ENCODE data around the gene CAMK2A.

The CAMK2A gene

GRCh38 chr5:150277043-150277442, 12.5 kb downstream of the CAMK2A start:
- H3K27ac ChIP-seq (ENCODE audit: low read depth, low read length) = no peak overlapping the region
- no peaks in the 10 kb centered on the region for H3F3A ChIP-seq (ENCODE audit: insufficient read depth)
- H3K27me3 ChIP-seq (ENCODE audit: low read length) = no peaks in the 10 kb centered on the region
- H3K4me2 ChIP-seq (ENCODE audit: low read depth, low read length, poor library complexity, severe bottlenecking) = no peak overlapping the region
- TF ChIP-seq CTCF (IDR thresholded peaks at IDR 0.05; ENCODE audit: insufficient read depth, low read length, poor library complexity, severe bottlenecking) = no peak
- no peak for TF ChIP-seq EZH2phosphoT487 (conservative IDR thresholded peaks at IDR 0.05; ENCODE audit: low read length)
- H3K9ac ChIP-seq (ENCODE audit: low read length) = no peak overlapping the region
- H4K20me1 ChIP-seq (ENCODE audit: low read depth, low read length) = no peaks in the 10 kb centered on the region
- H3K4me3 ChIP-seq (ENCODE audit: insufficient read depth, low read length, poor library complexity, severe bottlenecking) = no peak overlapping the region
- H3K79me2 ChIP-seq (ENCODE audit: insufficient read depth, low read length) = no peaks in the 10 kb centered on the region
- no peaks in the 10 kb centered on the region for H3K9me2 ChIP-seq (replicated peaks; ENCODE audit: insufficient read depth, low read length)
- no peaks in the 10 kb centered on the region for H3K9me3 ChIP-seq (ENCODE audit: insufficient read depth, low read length)
- H3K36me3 ChIP-seq (ENCODE audit: low read length) = no peaks in the 10 kb centered on the region
- H2AFZ ChIP-seq (ENCODE audit: low read depth, low read length, severe bottlenecking) = no peak overlapping the region

DNA sequence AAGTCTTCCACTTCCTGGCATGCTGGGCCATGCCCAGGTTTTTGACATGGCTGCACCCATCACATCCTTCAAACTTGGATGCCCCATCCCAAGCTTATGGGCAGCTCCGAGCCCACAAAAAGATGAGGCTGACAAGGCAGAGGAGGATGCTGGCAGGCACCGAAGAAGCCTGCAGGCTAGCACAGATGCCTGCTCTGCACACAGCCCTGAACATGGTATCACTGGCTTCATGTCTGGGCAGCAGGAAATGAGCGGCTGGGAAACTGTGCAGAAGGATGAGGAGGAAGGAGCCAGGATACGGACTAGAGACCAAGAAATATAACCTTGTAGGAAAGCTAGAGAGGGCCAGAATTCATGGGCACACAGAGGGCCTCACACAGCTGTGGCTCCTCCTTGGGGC, 14.8 kb downstream of the CAMK2A start:
- Histone ChIP-seq H3K79me2 (ENCODE audit: insufficient read depth, low read length) (no peaks in the 10 kb centered on the region), H3K36me3 (ENCODE audit: low read length) (no peaks in the 10 kb centered on the region), H3K9me3 (ENCODE audit: insufficient read depth, low read length) (no peaks in the 10 kb centered on the region), H3K27me3 (ENCODE audit: low read length) (no peaks in the 10 kb centered on the region), H3K4me2 (ENCODE audit: low read depth, low read length, poor library complexity, severe bottlenecking) (no peak overlapping the region), H3K9me2 (replicated peaks; ENCODE audit: insufficient read depth, low read length) (no peaks in the 10 kb centered on the region), H3K4me3 (ENCODE audit: insufficient read depth, low read length, poor library complexity, severe bottlenecking) (no peak overlapping the region), H3F3A (ENCODE audit: insufficient read depth) (no peaks in the 10 kb centered on the region), H3K27ac (ENCODE audit: low read depth, low read length) (no peak overlapping the region), H3K9ac (ENCODE audit: low read length) (no peak overlapping the region), H2AFZ (ENCODE audit: low read depth, low read length, severe bottlenecking) (no peak overlapping the region), H4K20me1 (ENCODE audit: low read depth, low read length) (no peaks in the 10 kb centered on the region)
- TF ChIP-seq EZH2phosphoT487 (conservative IDR thresholded peaks at IDR 0.05; ENCODE audit: low read length) (no peak), CTCF (IDR thresholded peaks at IDR 0.05; ENCODE audit: insufficient read depth, low read length, poor library complexity, severe bottlenecking) (no peak)

- H4K20me1 ChIP-seq (ENCODE audit: low read depth, low read length) = no peaks in the 10 kb centered on the region
- no peak overlapping the region for H3K9ac ChIP-seq (ENCODE audit: low read length)
- no peaks in the 10 kb centered on the region for H3K79me2 ChIP-seq (ENCODE audit: insufficient read depth, low read length)
- no peaks in the 10 kb centered on the region for H3K9me2 ChIP-seq (replicated peaks; ENCODE audit: insufficient read depth, low read length)
- no peaks in the 10 kb centered on the region for H3K9me3 ChIP-seq (ENCODE audit: insufficient read depth, low read length)
- H3K36me3 ChIP-seq (ENCODE audit: low read length) = no peaks in the 10 kb centered on the region
- no peaks in the 10 kb centered on the region for H3K27me3 ChIP-seq (ENCODE audit: low read length)
- TF ChIP-seq CTCF (IDR thresholded peaks at IDR 0.05; ENCODE audit: insufficient read depth, low read length, poor library complexity, severe bottlenecking) = no peak
- H3F3A ChIP-seq (ENCODE audit: insufficient read depth) = no peaks in the 10 kb centered on the region
- no peak overlapping the region for H2AFZ ChIP-seq (ENCODE audit: low read depth, low read length, severe bottlenecking)
- no peak overlapping the region for H3K27ac ChIP-seq (ENCODE audit: low read depth, low read length)
- no peak overlapping the region for H3K4me3 ChIP-seq (ENCODE audit: insufficient read depth, low read length, poor library complexity, severe bottlenecking)
- no peak overlapping the region for H3K4me2 ChIP-seq (ENCODE audit: low read depth, low read length, poor library complexity, severe bottlenecking)
Observed at GRCh38 chr5:150272531-150272930, 17.0 kb downstream of the CAMK2A start.

- Histone ChIP-seq H3K4me2 (ENCODE audit: low read depth, low read length, poor library complexity, severe bottlenecking) (no peak overlapping the region), H3K27ac (ENCODE audit: low read depth, low read length) (no peak overlapping the region), H3K36me3 (ENCODE audit: low read length) (no peaks in the 10 kb centered on the region), H3K9me3 (ENCODE audit: insufficient read depth, low read length) (no peaks in the 10 kb centered on the region), H3K9me2 (replicated peaks; ENCODE audit: insufficient read depth, low read length) (no peaks in the 10 kb centered on the region), H3K4me3 (ENCODE audit: insufficient read depth, low read length, poor library complexity, severe bottlenecking) (no peak overlapping the region), H3K9ac (ENCODE audit: low read length) (no peak overlapping the region), H3K79me2 (ENCODE audit: insufficient read depth, low read length) (no peaks in the 10 kb centered on the region), H3F3A (ENCODE audit: insufficient read depth) (no peaks in the 10 kb centered on the region), H3K27me3 (ENCODE audit: low read length) (no peaks in the 10 kb centered on the region), H4K20me1 (ENCODE audit: low read depth, low read length) (no peaks in the 10 kb centered on the region), H2AFZ (ENCODE audit: low read depth, low read length, severe bottlenecking) (no peak overlapping the region)
- TF ChIP-seq EZH2phosphoT487 (conservative IDR thresholded peaks at IDR 0.05; ENCODE audit: low read length) (no peak), CTCF (IDR thresholded peaks at IDR 0.05; ENCODE audit: insufficient read depth, low read length, poor library complexity, severe bottlenecking) (no peak)
Observed at GRCh38 chr5:150271923-150272322, 17.6 kb downstream of the CAMK2A start.
